ENCODE measurements around the gene ARMC12.

ARMC12 gene

GRCh38 chr6:35776364-35777215, 39.8 kb downstream of the ARMC12 start, which contains the start of gene CLPSL2:
Gene CLPSL2 (plus strand): TSS chr6:35776598. CDS start chr6:35776619, 21 bp downstream.
- DNase-seq (ENCODE audit: low spot score) = no peak

- no peak for DNase-seq (ENCODE audit: low spot score)
Observed at GRCh38 chr6:35777356-35778102, 40.7 kb downstream of the ARMC12 start.

- DNase-seq (ENCODE audit: low spot score) = no peak
Observed at GRCh38 chr6:35778437-35778836, 41.6 kb downstream of the ARMC12 start.

- DNase-seq (ENCODE audit: low spot score) = no peak
Observed at GRCh38 chr6:35780719-35781118, 43.9 kb downstream of the ARMC12 start, which contains the start of gene CLPSL1. Gene CLPSL1 (plus strand): TSS chr6:35781019. CDS start chr6:35781111, 92 bp downstream.

- DNase-seq (ENCODE audit: low spot score) = no peak
Observed at GRCh38 chr6:35781290-35781689, 44.5 kb downstream of the ARMC12 start.

GRCh38 chr6:35782424-35782823, 45.6 kb downstream of the ARMC12 start:
- no peak for DNase-seq (ENCODE audit: low spot score)

- no peak for DNase-seq (ENCODE audit: low spot score)
Observed at GRCh38 chr6:35784200-35784599, 47.4 kb downstream of the ARMC12 start.

- DNase-seq (ENCODE audit: low spot score) = no peak
Observed at GRCh38 chr6:35786272-35786671, 49.4 kb downstream of the ARMC12 start.

- peak; percentile 56 for DNase-seq (ENCODE audit: low spot score)
Observed at GRCh38 chr6:35786810-35787209, 50.0 kb downstream of the ARMC12 start.

- DNase-seq (ENCODE audit: low spot score) = no peak
Observed at GRCh38 chr6:35787266-35788218, 50.7 kb downstream of the ARMC12 start.

GRCh38 chr6:35788423-35788982, 51.7 kb downstream of the ARMC12 start:
- DNase-seq (ENCODE audit: low spot score) = no peak

- DNase-seq (ENCODE audit: low spot score) = no peak
Observed at GRCh38 chr6:35790683-35791082, 53.9 kb downstream of the ARMC12 start.

- no peak for DNase-seq (ENCODE audit: low spot score)
Observed at GRCh38 chr6:35794536-35795452, 58.0 kb downstream of the ARMC12 start.

GRCh38 chr6:35795453-35796071, 58.7 kb downstream of the ARMC12 start:
- no peak for DNase-seq (ENCODE audit: low spot score)

- no peak for DNase-seq (ENCODE audit: low spot score)
Observed at GRCh38 chr6:35796236-35796635, 59.4 kb downstream of the ARMC12 start.

GRCh38 chr6:35797837-35798526, 61.1 kb downstream of the ARMC12 start:
- DNase-seq (ENCODE audit: low spot score) = no peak
